HG02571 (cell line): Measurements from ENCODE around the gene TH.

Source experiments
- ATAC-seq: cut with Tn5 transposase; IDR thresholded peaks from one replicate; pipeline ENCODE4 v1.9.1; 2021; ENCODE audit warnings: mild to moderate bottlenecking, moderate library complexity; ENCODE audit not compliant: unreplicated experiment

The TH gene

GRCh38 chr11:2115308-2115707, 56.3 kb downstream of the TH start:
- no peak for ATAC-seq

- ATAC-seq = no peak
Measured at GRCh38 chr11:2114430-2115241, 57.0 kb downstream of the TH start.
